ENCODE measurements around the gene DVL2. TPM values are rescaled to one million over a fixed set of nuclear protein-coding genes. Genes with fewer than 3 reads are reported as not detected.

The DVL2 gene
- total RNA-seq, 1 experiment from 2014 or later, result 36.9 TPM

DNA sequence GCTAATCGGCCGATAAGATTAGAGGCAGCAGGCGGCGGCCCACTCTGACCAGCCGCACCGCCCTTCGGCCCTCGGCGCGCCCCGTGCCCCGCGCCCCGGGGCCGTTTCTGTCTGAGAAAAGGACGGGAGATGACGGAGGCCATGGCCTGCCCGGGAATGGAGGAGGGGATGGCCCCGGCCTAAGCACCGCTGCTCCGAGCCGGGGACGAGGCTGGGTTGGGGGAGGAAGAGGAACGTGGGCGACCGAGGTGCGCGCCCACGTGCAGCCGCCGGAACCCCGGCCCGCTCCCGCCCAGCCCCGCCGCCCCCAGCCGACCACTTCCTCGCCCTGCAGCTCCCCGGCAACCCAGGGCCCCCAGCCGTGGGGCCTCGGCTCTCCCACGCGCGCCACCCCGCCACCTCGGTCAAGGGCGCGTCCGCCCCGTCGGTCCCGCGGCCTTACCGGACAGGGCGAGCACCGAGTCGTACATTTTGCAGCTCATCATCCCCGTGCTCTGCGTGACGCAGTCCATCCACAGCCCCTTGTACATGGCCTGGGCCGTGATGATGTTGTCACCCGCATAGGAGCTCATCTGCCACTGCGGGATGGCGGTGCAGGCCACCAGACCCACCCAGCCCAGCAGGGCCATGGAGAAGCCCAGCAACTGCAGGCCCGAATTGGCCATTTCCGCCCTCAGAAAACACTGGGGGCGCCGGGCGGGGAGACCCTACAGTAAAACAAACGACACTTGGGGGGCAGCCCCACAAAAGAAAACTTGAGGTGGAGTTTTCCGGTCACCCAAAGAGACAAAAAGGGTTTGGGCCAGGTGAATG lies 27.3 kb upstream of the DVL2 start:
- H3K36me3 ChIP-seq (ENCODE audit: low read depth, low read length), result peaks cover 4% of the 10 kb centered on the region; the same call in 1 of the 2 replicates
- no peaks in the 10 kb centered on the region for H3K9me3 ChIP-seq (ENCODE audit: low read length)
- peak overlapping the region; percentile 96 for H3K4me2 ChIP-seq (ENCODE audit: low read length)
- ChIA-PET POLR2A (ENCODE audit: unreplicated experiment) (no interaction called here), CTCF (interaction anchor here (0.6 kb wide), 1 partner anchor 41 kb away, joined by 3 read pairs; no protein-coding TSS in a partner anchor)
- ATAC-seq, result peak; percentile 5
- no peak overlapping the region for H2AFZ ChIP-seq (ENCODE audit: low read length)
- H3K27me3 ChIP-seq (ENCODE audit: low read length), result no peaks in the 10 kb centered on the region
- H3K4me1 ChIP-seq (ENCODE audit: insufficient read depth, low read length), result peaks cover 27% of the 10 kb centered on the region
- peak overlapping the region; percentile 93 for H3K9ac ChIP-seq (ENCODE audit: low read length)
- peak overlapping the region; percentile 83 for H3K27ac ChIP-seq (ENCODE audit: low read length)
- no peaks in the 10 kb centered on the region for H3F3A ChIP-seq (ENCODE audit: low read length, unreplicated experiment)
- H4K20me1 ChIP-seq (ENCODE audit: low read length), result peaks cover 14% of the 10 kb centered on the region; the same call in 1 of the 2 replicates
- intact Hi-C loops (cut with micrococcal nuclease), result loop anchor here (1.0 to 5.0 kb wide), 2 partner anchors 9 to 221 kb away; partner anchors contain the start of genes ELP5, POLR2A and SLC35G6
- H3K79me2 ChIP-seq (ENCODE audit: low read length), result peaks cover 45% of the 10 kb centered on the region
- H3K4me3 ChIP-seq (ENCODE audit: low read length), result peak overlapping the region; percentile 97
- no peak for DNase-seq
- TSS peak; percentile 72 for BruUV-seq (replicated peaks)
- no peaks in the 10 kb centered on the region for H3K9me2 ChIP-seq (replicated peaks; ENCODE audit: low read length)
- TF ChIP-seq EZH2phosphoT487 (IDR thresholded peaks at IDR 0.05; ENCODE audit: borderline replicate concordance, low read length), result no peak
- TF ChIP-seq CTCF (conservative IDR thresholded peaks at IDR 0.05; ENCODE audit: low read depth, low read length), result no peak
- no peak for TF ChIP-seq EZH2 (IDR thresholded peaks at IDR 0.05; ENCODE audit: low read length, unreplicated experiment)

- intact Hi-C loops (cut with micrococcal nuclease), result loop anchor here (5.0 kb wide), 1 partner anchor 221 kb away; the partner anchor contains the start of genes POLR2A and SLC35G6
- Histone ChIP-seq H3K9ac (ENCODE audit: low read length) (peak overlapping the region; percentile 93), H4K20me1 (ENCODE audit: low read length) (peaks cover 14% of the 10 kb centered on the region; the same call in 1 of the 2 replicates), H3K4me2 (ENCODE audit: low read length) (peak overlapping the region; percentile 96), H3K27me3 (ENCODE audit: low read length) (no peaks in the 10 kb centered on the region), H3K36me3 (ENCODE audit: low read depth, low read length) (peaks cover 4% of the 10 kb centered on the region; the same call in 1 of the 2 replicates), H3K4me3 (ENCODE audit: low read length) (peak overlapping the region; percentile 97), H3K79me2 (ENCODE audit: low read length) (peaks cover 48% of the 10 kb centered on the region), H3K9me3 (ENCODE audit: low read length) (no peaks in the 10 kb centered on the region), H2AFZ (ENCODE audit: low read length) (no peak overlapping the region), H3F3A (ENCODE audit: low read length, unreplicated experiment) (no peaks in the 10 kb centered on the region), H3K27ac (ENCODE audit: low read length) (peak overlapping the region; percentile 83), H3K9me2 (replicated peaks; ENCODE audit: low read length) (no peaks in the 10 kb centered on the region), H3K4me1 (ENCODE audit: insufficient read depth, low read length) (peaks cover 27% of the 10 kb centered on the region)
- ATAC-seq (peak; percentile 39), DNase-seq (peak; percentile 70)
- BruUV-seq (replicated peaks), result no TSS peak
- CTCF ChIA-PET, result interaction anchor here (0.6 kb wide), 1 partner anchor 40 kb away, joined by 3 read pairs; no protein-coding TSS in a partner anchor
- no peak for TF ChIP-seq EZH2phosphoT487 (IDR thresholded peaks at IDR 0.05; ENCODE audit: borderline replicate concordance, low read length)
- TF ChIP-seq CTCF (conservative IDR thresholded peaks at IDR 0.05; ENCODE audit: low read depth, low read length), result no peak
- POLR2A ChIA-PET (ENCODE audit: unreplicated experiment), result no interaction called here
These were observed 26.5 kb upstream of the DVL2 start for GRCh38 chr17:7260651-7261378.

Data from PC-3 (cell line).